ENCODE results near the gene NT5DC1. TPM values are rescaled to one million over a fixed set of nuclear protein-coding genes. Genes with fewer than 3 reads are reported as not detected.
A peak's percentile ranks its signal among the peaks of the same experiment; 100 is the strongest.

NT5DC1 gene
- total RNA-seq, 4 donors from 2014 or later = 7.4 to 12.9 (median 11.4) TPM

DNA sequence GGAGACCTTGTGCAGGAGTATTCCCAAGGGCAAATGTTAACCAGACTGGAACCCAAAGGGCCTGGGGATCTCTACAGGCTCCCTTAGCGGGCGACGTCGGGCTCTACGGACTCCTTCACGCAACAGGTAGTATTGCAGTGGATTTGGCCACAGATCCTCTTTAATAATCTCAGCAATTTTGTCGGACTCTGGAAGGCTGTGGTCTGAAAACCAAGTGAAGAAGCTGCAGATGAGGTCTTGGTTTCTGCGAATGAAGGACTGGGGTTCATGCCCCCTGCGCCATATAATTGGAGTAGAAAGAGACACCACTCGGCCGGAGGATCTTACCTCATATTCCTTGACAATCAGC is 177.8 kb downstream of the NT5DC1 start:
- no peaks in the 10 kb centered on the region for H3K27me3 ChIP-seq
- H3K36me3 ChIP-seq = peaks cover 9% of the 10 kb centered on the region
- no peak for DNase-seq (ENCODE audit: low spot score in 2 of 2)
- TF ChIP-seq EP300 (IDR thresholded peaks at IDR 0.05) (no peak), POLR2A (IDR thresholded peaks at IDR 0.05) (no peak), POLR2AphosphoS5 (IDR thresholded peaks at IDR 0.05) (no peak)
- TF ChIP-seq, protein P1, sequence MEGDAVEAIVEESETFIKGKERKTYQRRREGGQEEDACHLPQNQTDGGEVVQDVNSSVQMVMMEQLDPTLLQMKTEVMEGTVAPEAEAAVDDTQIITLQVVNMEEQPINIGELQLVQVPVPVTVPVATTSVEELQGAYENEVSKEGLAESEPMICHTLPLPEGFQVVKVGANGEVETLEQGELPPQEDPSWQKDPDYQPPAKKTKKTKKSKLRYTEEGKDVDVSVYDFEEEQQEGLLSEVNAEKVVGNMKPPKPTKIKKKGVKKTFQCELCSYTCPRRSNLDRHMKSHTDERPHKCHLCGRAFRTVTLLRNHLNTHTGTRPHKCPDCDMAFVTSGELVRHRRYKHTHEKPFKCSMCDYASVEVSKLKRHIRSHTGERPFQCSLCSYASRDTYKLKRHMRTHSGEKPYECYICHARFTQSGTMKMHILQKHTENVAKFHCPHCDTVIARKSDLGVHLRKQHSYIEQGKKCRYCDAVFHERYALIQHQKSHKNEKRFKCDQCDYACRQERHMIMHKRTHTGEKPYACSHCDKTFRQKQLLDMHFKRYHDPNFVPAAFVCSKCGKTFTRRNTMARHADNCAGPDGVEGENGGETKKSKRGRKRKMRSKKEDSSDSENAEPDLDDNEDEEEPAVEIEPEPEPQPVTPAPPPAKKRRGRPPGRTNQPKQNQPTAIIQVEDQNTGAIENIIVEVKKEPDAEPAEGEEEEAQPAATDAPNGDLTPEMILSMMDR (IDR thresholded peaks at IDR 0.05) = no peak
- peaks cover 57% of the 10 kb centered on the region for H3K4me1 ChIP-seq
- H3K27ac ChIP-seq = peak overlapping the region; percentile 98
- H3K4me3 ChIP-seq = peak overlapping the region; percentile 85
- 68% methylated on average over 11 of the region's 11 CpGs for WGBS
- H3K9me3 ChIP-seq = no peaks in the 10 kb centered on the region

DNA sequence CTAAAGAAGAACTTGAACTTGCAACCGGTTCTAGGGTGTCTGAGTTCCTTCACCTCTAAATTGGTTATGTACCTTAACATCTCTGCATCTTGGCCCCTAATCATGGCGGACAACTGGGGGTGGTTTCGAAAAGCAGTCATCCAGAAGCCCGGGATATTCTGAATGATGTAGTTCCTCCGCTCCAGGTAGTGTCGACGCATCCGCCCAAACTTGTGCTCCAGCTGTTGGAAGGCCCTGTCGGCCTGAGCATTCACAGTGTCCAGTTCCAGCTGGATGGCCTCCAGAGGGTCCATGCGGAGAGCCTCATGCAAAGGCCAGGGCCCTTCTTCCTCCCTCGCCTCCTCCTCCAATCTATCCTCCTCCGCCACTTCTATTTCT is 178.2 kb downstream of the NT5DC1 start:
- no peaks in the 10 kb centered on the region for H3K9me3 ChIP-seq
- peaks cover 57% of the 10 kb centered on the region for H3K4me1 ChIP-seq
- H3K4me3 ChIP-seq = peak overlapping the region; percentile 85
- DNase-seq (ENCODE audit: low spot score in 2 of 2) = peak in 1 of 2 donors; percentile 71
- no peaks in the 10 kb centered on the region for H3K27me3 ChIP-seq
- H3K27ac ChIP-seq = peak overlapping the region; percentile 98
- 7% methylated on average over 12 of the region's 12 CpGs for WGBS
- no peak for TF ChIP-seq EP300 (IDR thresholded peaks at IDR 0.05)
- TF ChIP-seq, protein P1 (IDR thresholded peaks at IDR 0.05) = no peak
- TF ChIP-seq POLR2AphosphoS5 (IDR thresholded peaks at IDR 0.05) = no peak
- peaks cover 8% of the 10 kb centered on the region for H3K36me3 ChIP-seq

DNA sequence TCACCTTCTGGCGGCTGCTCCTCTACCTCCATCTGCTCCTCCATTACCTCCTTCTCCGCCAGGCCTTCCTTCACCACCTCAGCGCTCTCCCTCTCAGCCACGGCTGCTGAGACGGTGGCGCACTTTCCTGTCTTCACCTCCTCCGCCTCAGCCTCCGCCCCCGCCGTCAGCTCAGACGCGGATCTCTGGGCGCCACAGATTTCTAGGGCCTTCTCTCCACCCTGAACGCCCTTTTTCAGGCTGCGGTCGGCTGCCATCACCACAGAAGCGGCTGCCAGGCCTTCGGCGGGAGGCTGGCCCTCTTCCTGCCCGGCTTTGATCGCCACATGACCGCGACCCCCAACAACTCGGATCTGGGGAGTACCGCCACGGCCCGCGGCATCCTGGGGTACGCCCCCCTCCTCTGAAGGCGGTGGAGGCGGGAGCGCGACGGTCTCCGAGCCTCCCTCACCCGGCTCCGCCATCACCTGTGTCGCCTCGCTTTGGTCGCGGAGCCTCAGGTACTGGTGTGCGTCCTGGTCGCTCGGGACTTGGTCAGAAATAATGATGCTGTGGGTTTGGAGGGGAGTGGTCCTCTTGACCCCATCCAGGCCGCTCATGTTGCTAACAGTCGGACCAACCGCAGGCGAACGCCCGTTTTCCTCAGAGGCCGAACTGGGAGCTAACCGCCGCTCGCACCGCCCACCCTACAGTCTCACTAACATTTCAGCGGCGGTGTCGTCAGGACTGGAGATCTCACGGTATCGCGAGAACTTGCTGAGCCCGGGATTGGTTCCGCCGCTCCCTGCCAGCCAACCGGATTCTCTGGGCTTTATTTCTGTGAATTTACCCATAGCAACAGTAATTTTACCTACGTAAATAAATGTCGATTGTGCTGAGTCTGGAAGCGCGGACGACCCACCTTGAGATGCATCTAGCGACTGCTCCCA is 178.8 kb downstream of the NT5DC1 start, which contains the start of gene TSPYL1:
TSS of gene TSPYL1 (minus strand) at position 699 of the 929 bp plus-strand sequence. CDS start at position 599, 100 bp downstream.
- Histone ChIP-seq H3K36me3 (peaks cover 2% of the 10 kb centered on the region), H3K9me3 (no peaks in the 10 kb centered on the region), H3K4me1 (peaks cover 53% of the 10 kb centered on the region), H3K27ac (peak within 1 kb of the TSS; percentile 98), H3K27me3 (no peaks in the 10 kb centered on the region), H3K4me3 (peak within 1 kb of the TSS; percentile 85)
- under 1% methylated on average over 41 of the region's 71 CpGs for WGBS
- DNase-seq (ENCODE audit: low spot score in 2 of 2) = peak; percentile 98 to 99
- TF ChIP-seq POLR2AphosphoS5 (IDR thresholded peaks at IDR 0.05) (peak; percentile 75 to 93 (median 76)), EP300 (IDR thresholded peaks at IDR 0.05) (no peak), POLR2A (IDR thresholded peaks at IDR 0.05) (peak; percentile 95 to 97)
- TF ChIP-seq, protein P1 (IDR thresholded peaks at IDR 0.05) = no peak

DNA sequence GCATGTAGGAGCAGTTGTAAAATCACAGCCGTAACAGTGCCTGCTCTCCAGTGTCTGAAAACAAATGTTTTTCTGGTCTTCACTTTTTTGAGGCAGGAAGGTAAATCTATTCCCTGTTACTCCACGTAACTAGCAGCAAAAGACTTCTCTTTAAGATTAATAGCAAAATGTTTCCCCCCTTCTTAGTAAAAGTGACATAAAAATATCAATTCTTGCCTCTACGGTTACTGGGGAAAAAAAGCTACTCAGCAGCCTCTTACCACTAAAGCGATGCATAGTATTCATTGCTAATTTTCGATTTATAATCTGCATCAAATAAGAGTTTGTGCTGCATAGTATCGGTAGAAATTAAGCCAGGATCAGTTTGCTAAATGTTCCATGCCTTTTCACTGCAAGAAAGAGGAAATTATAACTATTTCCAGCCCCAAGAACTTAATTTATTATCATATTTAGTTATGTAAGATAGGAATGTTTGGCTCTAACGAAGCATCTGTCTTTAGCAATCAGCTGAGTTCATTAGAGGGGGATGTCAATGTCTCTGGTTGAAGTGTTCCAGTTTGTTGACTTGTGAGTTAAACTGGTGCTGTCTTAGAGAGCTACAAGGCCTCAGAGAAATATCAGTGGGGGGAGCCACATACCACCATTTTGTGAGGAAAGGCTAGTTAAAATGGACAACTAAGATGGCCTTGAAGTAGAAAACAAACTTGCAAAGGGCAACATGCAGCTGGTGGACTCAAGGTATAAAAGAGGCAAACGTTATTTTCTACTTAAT is 179.7 kb downstream of the NT5DC1 start:
- 15% methylated on average over 8 of the region's 8 CpGs for WGBS
- no peak for TF ChIP-seq POLR2AphosphoS5 (IDR thresholded peaks at IDR 0.05)
- no peak for TF ChIP-seq POLR2A (IDR thresholded peaks at IDR 0.05)
- no peak for TF ChIP-seq EP300 (IDR thresholded peaks at IDR 0.05)
- TF ChIP-seq, protein P1 (IDR thresholded peaks at IDR 0.05) = no peak
- H3K9me3 ChIP-seq = no peaks in the 10 kb centered on the region
- DNase-seq (ENCODE audit: low spot score in 2 of 2) = no peak
- peaks cover 46% of the 10 kb centered on the region for H3K4me1 ChIP-seq
- H3K27me3 ChIP-seq = no peaks in the 10 kb centered on the region
- peaks cover 2% of the 10 kb centered on the region for H3K36me3 ChIP-seq
- peak overlapping the region; percentile 85 for H3K4me3 ChIP-seq
- peak overlapping the region; percentile 98 for H3K27ac ChIP-seq

DNA sequence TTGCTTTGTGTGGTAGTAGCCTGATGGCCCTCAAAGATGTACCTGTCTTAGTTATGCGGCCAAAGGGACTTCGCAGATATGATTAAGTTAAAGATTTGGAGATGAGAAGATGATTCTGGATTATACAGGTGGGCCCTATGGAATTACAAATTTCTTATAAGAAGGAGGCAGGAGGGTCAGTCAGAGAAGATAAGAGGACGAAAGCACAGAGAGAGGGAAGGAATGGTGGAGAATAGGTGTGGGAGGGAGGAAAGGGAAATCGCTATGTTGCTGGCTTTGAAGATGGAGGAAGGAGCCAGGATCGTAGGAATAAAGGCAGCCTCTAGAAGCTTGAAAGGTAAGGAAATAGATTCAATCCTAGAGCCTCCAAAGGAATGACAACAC is 180.3 kb downstream of the NT5DC1 start:
- Histone ChIP-seq H3K4me3 (no peak overlapping the region), H3K27ac (no peak overlapping the region), H3K4me1 (peaks cover 40% of the 10 kb centered on the region), H3K27me3 (no peaks in the 10 kb centered on the region), H3K36me3 (peaks cover 2% of the 10 kb centered on the region), H3K9me3 (no peaks in the 10 kb centered on the region)
- 85% methylated on average over 5 of the region's 5 CpGs for WGBS
- TF ChIP-seq POLR2AphosphoS5 (IDR thresholded peaks at IDR 0.05) = no peak
- no peak for TF ChIP-seq EP300 (IDR thresholded peaks at IDR 0.05)
- no peak for TF ChIP-seq POLR2A (IDR thresholded peaks at IDR 0.05)
- TF ChIP-seq, protein P1 (IDR thresholded peaks at IDR 0.05) = no peak
- DNase-seq (ENCODE audit: low spot score in 2 of 2) = no peak
